ENCODE measurements around the gene LIPT1. TPM values are rescaled to one million over a fixed set of nuclear protein-coding genes. Genes with fewer than 3 reads are reported as not detected.

Gene LIPT1
- total and polyA plus RNA-seq, 2 of the 4 experiments (the other 2 are of a cell fraction) = 3.2 to 3.5 TPM

- no CpG with 5 or more reads among the region's 17 CpGs for WGBS, 2 experiments (ENCODE audit: extremely low coverage in 2 of 2, insufficient read length in 1 of 2)
- TF ChIP-seq MAFK (IDR thresholded peaks at IDR 0.05; ENCODE audit: low read depth, low read length) (no peak), RFX5 (IDR thresholded peaks at IDR 0.05; ENCODE audit: low read depth, low read length) (no peak), MXI1 (IDR thresholded peaks at IDR 0.05; ENCODE audit: borderline replicate concordance, low read depth, low read length) (no peak)
- no peak overlapping the region for H2BK120ac ChIP-seq (ENCODE audit: low read depth, low read length)
- 0 out of 2 replicates have a peak overlapping the region, but pooled peaks have one; percentile 80 for H3K23ac ChIP-seq (ENCODE audit: low read depth, low read length)
- peaks cover 2% of the 10 kb centered on the region for H3K27me3 ChIP-seq (ENCODE audit: control insufficient read depth, insufficient read depth, low read length)
- DNase-seq (peak; percentile 3), ATAC-seq (ENCODE audit: low read depth) (no peak; the same call in 1 of the 2 replicates)
- H2AK5ac ChIP-seq (ENCODE audit: low read depth, low read length) = no peak overlapping the region
- H3K14ac ChIP-seq (replicated peaks; ENCODE audit: low read depth, low read length) = no peak overlapping the region
- in situ Hi-C loops (cut with MboI; ENCODE audit: low sequenced_read_pairs) (no loop called here), intact Hi-C loops (cut with micrococcal nuclease) (no loop called here), dilution Hi-C loops (cut with HindIII; ENCODE audit: low sequenced_read_pairs, unreplicated experiment) (no loop called here)
- peak overlapping the region; percentile 53; the same call in 1 of the 2 replicates for H3K9ac ChIP-seq (ENCODE audit: low read depth, low read length)
- no peak overlapping the region for H2BK20ac ChIP-seq (ENCODE audit: low read depth, low read length)
- CTCF ChIA-PET = interaction anchor here (0.9 kb wide), 2 partner anchors 106 to 491 kb away, joined by 3 read pairs; no protein-coding TSS in a partner anchor
- H3K27ac ChIP-seq (ENCODE audit: insufficient read depth, low read length) = no peak overlapping the region
- no peaks in the 10 kb centered on the region for H3K36me3 ChIP-seq (ENCODE audit: control insufficient read depth, insufficient read depth, low read length)
- H3K4me2 ChIP-seq (ENCODE audit: low read depth, low read length) = peak overlapping the region; percentile 99
- H4K8ac ChIP-seq (ENCODE audit: low read depth in 2 of 2, low read length in 2 of 2) = no peak overlapping the region; a peak in 2 of 4 replicates
- POLR2A ChIA-PET (ENCODE audit: unreplicated experiment) = no interaction called here
- H3K4me3 ChIP-seq (ENCODE audit: insufficient read depth, low read depth, low read length) = peak overlapping the region; percentile 94
- no peak overlapping the region for H4K5ac ChIP-seq (ENCODE audit: low read depth, low read length)
- no peak overlapping the region for H2AK9ac ChIP-seq (replicated peaks; ENCODE audit: low read depth, low read length, poor library complexity)
- H4K20me1 ChIP-seq (ENCODE audit: insufficient read depth, low read length) = no peaks in the 10 kb centered on the region
- no peak overlapping the region for H2BK5ac ChIP-seq (ENCODE audit: low read depth, low read length, poor library complexity, severe bottlenecking)
- BruUV-seq (replicated peaks) = no TSS peak
- H4K91ac ChIP-seq (ENCODE audit: insufficient read depth, low read depth, low read length) = no peak overlapping the region
- H3K9me3 ChIP-seq (ENCODE audit: control insufficient read depth, insufficient read depth, low read length) = no peaks in the 10 kb centered on the region
- H3K9me1 ChIP-seq (ENCODE audit: insufficient read depth, low read length) = no peaks in the 10 kb centered on the region; the same call in 1 of the 2 replicates
- no peak overlapping the region for H3K4ac ChIP-seq (ENCODE audit: low read depth, low read length)
- H2AFZ ChIP-seq (replicated peaks; ENCODE audit: low read length, poor library complexity) = peak overlapping the region; percentile 99
- H3K56ac ChIP-seq (ENCODE audit: extremely low read depth, insufficient read depth, low read length) = no peak overlapping the region
- no peak overlapping the region for H2BK15ac ChIP-seq (ENCODE audit: low read depth, low read length)
- no peaks in the 10 kb centered on the region; the same call in 1 of the 2 replicates for H3K4me1 ChIP-seq (ENCODE audit: control insufficient read depth, insufficient read depth, low read length)
- H3K79me1 ChIP-seq (ENCODE audit: low read depth in 1 of 2, low read length in 2 of 2) = no peaks in the 10 kb centered on the region
- no peak overlapping the region for H3K18ac ChIP-seq (ENCODE audit: low read depth, low read length)
Measured at GRCh38 chr2:99140056-99140859, 14.5 kb upstream of the LIPT1 start.

Measured in IMR-90 (cell line).